HG03280 (cell line): ENCODE measurements around the gene CPS1.

Experiments used
- ATAC-seq: cut with Tn5 transposase; IDR thresholded peaks from one replicate; pipeline ENCODE4 v1.9.1; 2021; ENCODE audit warnings: mild to moderate bottlenecking, moderate library complexity; ENCODE audit not compliant: unreplicated experiment

CPS1 gene

DNA sequence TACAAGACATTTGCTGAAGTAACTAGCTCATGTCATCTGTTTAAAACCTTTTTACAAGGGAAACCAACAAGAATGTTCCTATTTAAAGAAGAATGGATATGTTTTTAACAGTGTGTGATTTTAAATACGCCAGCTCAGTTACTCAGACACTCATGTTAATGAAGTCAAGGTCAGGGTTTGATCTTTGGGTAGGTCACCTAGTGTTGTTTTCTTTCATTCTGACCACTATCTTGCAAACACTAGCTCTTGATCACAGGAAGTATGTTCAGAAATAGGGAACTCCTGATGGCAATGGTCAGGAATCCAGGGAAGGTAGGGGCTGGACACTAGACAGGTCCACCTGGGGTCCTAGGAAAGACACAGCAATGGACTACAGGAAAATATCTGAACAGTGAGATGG is 116.7 kb downstream of the CPS1 start:
- ATAC-seq = no peak

- ATAC-seq = no peak
These were observed 119.7 kb downstream of the CPS1 start for GRCh38 chr2:210676067-210676466.

DNA sequence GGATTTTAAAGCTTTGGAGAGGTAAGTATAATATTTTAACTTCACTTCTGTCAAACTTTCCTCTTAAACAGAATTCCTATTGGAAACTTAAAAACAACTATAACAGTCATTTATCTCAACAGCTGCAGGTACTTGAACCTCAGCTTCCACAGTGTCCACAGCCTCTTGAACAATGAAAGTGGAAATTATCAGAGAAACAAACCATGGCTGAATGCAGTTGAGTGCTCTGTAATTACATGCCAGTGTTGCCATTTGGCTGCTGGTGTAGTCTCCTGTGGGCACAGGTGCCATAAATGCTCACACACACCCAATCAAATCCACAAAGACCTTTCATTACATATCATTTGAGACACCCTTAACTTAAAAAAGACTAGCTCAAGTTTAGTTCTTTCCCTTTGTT is 125.1 kb downstream of the CPS1 start:
- ATAC-seq = no peak

GRCh38 chr2:210686401-210686800 is 130.0 kb downstream of the CPS1 start:
- ATAC-seq = no peak

- ATAC-seq = no peak
These were observed 131.5 kb downstream of the CPS1 start for GRCh38 chr2:210687786-210688470.

GRCh38 chr2:210707900-210708299 is 151.5 kb downstream of the CPS1 start:
- ATAC-seq = no peak

DNA sequence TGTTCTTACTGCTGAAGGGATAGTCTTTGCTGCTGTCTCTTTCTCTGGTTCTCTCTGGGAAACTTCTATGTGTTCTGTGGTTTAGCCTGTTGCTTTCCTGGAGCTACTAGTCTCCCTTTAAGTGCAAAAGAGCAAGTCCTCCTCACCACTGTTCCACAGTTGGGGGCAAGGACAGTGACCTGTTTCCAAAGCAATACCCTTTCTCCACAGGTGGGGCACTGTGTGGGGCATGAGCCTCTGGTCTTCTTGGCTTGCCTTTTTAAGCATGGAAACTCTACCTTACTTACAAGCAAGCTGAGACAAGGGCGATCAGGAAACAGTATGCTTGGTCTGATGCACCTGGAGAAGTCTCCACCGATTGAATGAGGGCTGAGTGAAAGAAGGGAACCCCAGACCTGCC is 156.7 kb downstream of the CPS1 start:
- ATAC-seq = no peak

- no peak for ATAC-seq
These were observed 159.2 kb downstream of the CPS1 start for GRCh38 chr2:210715560-210716082.

- ATAC-seq = no peak
These were observed 162.1 kb downstream of the CPS1 start for GRCh38 chr2:210718503-210718902.

DNA sequence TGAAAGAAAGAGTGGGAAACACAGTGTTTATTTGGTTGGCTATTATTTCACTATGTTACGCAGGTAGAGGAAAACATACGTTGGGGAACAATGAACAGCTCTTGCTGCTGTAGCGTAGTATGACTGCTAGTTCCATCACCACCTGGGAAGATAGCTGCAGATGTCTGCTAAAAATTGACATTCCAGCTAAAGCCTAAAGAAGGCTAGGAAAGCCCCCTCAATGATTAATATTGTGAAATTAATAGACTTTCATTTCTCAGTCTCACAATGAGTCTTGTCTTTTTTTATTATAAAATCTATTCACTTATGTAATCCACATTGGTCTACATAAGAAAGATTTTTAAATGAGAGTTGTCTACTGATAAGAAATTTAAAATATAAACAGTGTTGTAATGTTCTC is 165.7 kb downstream of the CPS1 start:
- no peak for ATAC-seq

DNA sequence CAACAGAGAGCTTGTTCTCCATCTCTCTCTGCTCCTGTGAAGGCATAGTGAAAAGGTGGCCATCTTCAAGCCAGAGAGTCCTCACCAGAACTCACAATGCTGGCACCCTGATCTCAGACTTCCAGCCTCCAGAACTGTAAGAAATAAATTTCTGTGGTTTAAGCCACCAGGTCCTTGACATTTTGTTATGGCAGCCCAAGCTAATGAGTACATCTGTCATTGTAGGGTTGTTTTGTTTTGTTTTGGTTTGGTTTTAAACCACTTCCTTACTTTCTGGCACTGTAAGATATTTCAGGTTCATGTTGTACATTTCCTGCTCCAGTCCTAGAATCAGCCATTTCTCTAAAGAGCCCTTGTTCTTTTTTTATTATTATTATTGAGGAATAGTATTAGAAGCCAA is 171.2 kb downstream of the CPS1 start:
- no peak for ATAC-seq
